Adrenal gland (tissue), 5 donors: ENCODE results near the gene TDRD10.

ENCODE experiments used
- CTCF ChIP-seq, 6 experiments: fragments of 450-650 bp in 4 of 6; fragments of 200-600 bp in 2 of 6; sonication (generic) in 1 of 6; IDR thresholded peaks; 1 replicate in 5 of 6; 2 replicates in 1 of 6; pipeline versions ENCODE4 v1.5.1 to v1.8.0; 2016 to 2021; ENCODE audit warnings: antibody characterized with exemption in 6 of 6, mild to moderate bottlenecking in 2 of 6, moderate library complexity in 1 of 6
- POLR2A ChIP-seq, 2 donors: fragments of 450-650 bp; IDR thresholded peaks; one replicate each; pipeline ENCODE4 v1.6.1; 2017; ENCODE audit warnings: antibody characterized with exemption in 2 of 2, mild to moderate bottlenecking in 2 of 2, moderate library complexity in 1 of 2
- donor health status: DM: no; HTN: no; CAD: no.

- TF ChIP-seq CTCF (IDR thresholded peaks at IDR 0.05), result no peak
- no peak for TF ChIP-seq POLR2A (IDR thresholded peaks at IDR 0.05)
Observed at GRCh38 chr1:154571244-154571963, 69.4 kb downstream of the TDRD10 start.
